Upper lobe of left lung (tissue), 4 donors: Measurements from ENCODE around the gene DVL2.

Experiments used
- EP300 ChIP-seq, 4 donors: sonication (generic); formaldehyde crosslinking; IDR thresholded peaks; one replicate each; pipeline ENCODE4 v1.5.1; 2017; ENCODE audit warnings: antibody characterized with exemption in 4 of 4, control low read depth in 2 of 4
- POLR2A ChIP-seq, 4 donors: fragments of 450-650 bp; IDR thresholded peaks; one replicate each; pipeline ENCODE4 v1.5.1; 2016 to 2017; ENCODE audit warnings: antibody characterized with exemption in 4 of 4, mild to moderate bottlenecking in 2 of 4

DNA sequence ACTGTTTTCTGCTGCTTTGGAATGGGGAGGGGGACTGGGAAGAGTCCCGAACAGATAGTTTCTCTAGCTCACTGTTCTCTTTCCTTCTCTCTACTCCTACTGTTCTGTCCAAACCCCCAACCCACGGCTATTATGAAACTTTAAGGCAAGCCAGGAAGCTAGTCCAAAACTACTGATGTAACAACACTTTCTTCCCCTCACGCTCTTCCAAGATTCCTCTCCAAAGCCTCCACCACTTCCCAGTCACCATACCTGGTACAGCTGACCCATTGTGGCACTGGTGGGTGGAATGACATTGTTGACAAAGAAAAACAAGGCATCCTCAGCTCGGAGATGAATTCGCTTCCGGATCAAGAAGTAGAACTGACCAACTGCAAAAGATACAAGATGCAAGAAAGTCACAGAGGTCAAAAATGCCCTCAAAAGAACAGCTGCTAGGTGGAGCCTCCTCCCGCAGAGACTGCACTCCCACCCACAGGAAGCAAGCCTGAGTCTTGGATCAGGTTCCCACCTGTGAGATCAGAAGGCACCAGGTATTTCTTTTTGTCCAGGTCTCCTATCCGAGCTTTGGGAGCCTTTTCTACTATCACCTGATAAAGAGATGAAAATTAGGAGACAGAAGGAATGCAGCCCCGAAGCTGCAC, 6.9 kb upstream of the DVL2 start:
- TF ChIP-seq EP300 (IDR thresholded peaks at IDR 0.05) (no peak), POLR2A (IDR thresholded peaks at IDR 0.05) (no peak)
